Measurements from ENCODE around the gene PTH2.
"Not testable (repeated sequence)": the region's sequence is repeated elsewhere in the genome, so short reads cannot be mapped to it uniquely, and the experiment has no call there.

The PTH2 gene

GRCh38 chr19:49378512-49378911 is 44.7 kb downstream of the PTH2 start:
- no peak for DNase-seq (ENCODE audit: low read depth)

GRCh38 chr19:49374665-49375434 is 48.4 kb downstream of the PTH2 start:
- no peak for DNase-seq (ENCODE audit: low read depth)

- DNase-seq (ENCODE audit: low read depth): not testable (repeated sequence)
Observed at GRCh38 chr19:49373174-49373573, 50.1 kb downstream of the PTH2 start.

Measured in T-helper 22 cell (primary cell).